GM12801 (cell line): ENCODE measurements around the gene BTBD8.

Source experiments
- TF ChIP-seq, protein P1 (sequence below): IDR thresholded peaks from one replicate; pipeline ENCODE4 v1.5.1; 2011; ENCODE audit warnings: control low read depth; ENCODE audit not compliant: insufficient read length; ENCODE audit errors: extremely low read depth

Gene BTBD8

DNA sequence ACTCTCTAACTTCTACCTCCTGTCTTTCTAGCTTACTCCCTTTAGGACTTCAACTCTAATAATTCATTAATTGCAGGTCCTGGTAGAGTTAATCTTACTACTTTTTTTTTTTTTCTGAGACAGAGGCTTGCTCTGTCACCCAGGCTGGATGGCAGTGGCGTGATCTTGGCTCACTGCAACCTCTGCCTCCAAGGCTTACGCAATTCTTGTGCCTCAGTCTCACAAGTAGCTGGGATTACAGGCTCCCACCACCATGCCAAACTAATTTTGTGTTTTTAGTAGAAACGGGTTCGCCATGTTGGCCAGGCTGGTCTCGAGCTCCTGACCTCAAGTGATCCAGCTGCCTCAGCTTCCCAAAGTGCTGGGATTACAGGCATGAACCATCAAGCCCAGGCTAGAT, 15.7 kb downstream of the BTBD8 start:
- TF ChIP-seq, protein P1, sequence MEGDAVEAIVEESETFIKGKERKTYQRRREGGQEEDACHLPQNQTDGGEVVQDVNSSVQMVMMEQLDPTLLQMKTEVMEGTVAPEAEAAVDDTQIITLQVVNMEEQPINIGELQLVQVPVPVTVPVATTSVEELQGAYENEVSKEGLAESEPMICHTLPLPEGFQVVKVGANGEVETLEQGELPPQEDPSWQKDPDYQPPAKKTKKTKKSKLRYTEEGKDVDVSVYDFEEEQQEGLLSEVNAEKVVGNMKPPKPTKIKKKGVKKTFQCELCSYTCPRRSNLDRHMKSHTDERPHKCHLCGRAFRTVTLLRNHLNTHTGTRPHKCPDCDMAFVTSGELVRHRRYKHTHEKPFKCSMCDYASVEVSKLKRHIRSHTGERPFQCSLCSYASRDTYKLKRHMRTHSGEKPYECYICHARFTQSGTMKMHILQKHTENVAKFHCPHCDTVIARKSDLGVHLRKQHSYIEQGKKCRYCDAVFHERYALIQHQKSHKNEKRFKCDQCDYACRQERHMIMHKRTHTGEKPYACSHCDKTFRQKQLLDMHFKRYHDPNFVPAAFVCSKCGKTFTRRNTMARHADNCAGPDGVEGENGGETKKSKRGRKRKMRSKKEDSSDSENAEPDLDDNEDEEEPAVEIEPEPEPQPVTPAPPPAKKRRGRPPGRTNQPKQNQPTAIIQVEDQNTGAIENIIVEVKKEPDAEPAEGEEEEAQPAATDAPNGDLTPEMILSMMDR = no peak

GRCh38 chr1:92096317-92096716, 16.2 kb downstream of the BTBD8 start:
- TF ChIP-seq, protein P1 = no peak

- TF ChIP-seq, protein P1 = no peak
Observed at GRCh38 chr1:92105546-92106081, 25.5 kb downstream of the BTBD8 start.

DNA sequence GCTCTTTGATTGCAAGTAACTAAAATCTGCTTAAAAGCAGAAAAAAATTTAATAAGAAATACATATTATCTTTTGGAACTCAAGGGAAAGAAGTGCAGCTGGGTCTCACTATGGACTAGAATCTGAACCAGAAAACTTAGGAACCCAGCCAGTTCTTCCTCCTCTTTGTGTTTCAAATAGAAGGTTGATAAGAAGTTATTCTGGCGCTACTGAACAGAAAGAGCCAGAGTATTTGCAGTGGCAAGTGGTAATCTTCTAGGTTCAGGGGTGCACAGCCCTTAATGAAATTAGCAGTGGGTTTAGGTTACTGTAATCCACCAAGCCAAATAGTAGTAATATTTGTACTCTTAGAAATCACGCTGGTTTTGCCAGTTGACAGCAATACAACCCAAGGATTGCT, 28.5 kb downstream of the BTBD8 start:
- TF ChIP-seq, protein P1 = no peak

- TF ChIP-seq, protein P1 = no peak
Observed at GRCh38 chr1:92117526-92117925, 37.4 kb downstream of the BTBD8 start.

DNA sequence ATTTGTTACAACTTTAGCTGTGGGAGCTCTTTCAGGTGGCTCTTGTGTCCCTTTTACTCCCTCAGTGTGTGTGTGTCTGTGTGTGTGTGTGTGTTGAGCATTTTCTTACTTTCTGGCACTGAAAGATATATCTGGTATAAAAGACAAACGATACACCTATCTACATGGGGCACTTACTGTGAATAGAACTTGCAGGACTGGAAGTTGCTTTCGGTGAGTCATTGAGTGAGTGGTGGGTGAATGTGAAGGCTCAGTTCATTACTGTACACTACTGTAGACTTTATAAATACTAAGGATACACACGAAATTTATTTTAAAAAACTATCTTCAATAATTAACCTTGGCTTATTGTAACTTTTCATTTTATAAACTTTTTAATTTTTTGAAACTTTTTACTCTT, 38.7 kb downstream of the BTBD8 start:
- TF ChIP-seq, protein P1 = no peak

DNA sequence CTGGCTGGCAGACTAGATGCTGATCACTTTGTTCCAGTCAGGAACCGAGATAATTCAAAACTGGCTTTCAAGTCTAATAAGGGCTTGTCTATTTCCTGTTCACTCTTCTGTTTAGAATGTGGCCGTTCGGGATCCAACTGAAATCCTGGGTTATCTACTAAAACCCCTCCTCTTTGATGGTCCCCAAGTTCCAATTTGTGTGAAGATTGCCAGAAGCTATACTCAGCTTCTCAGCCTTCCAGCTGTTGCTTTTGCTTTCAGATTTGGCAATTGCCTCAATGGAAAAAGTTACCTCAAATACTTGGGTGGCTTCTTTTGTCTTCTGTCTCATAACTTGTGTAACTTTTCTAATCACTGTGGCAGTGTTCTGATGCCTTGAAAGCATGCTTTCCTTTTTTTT, 43.7 kb downstream of the BTBD8 start:
- TF ChIP-seq, protein P1 = no peak
